H1 (cell line): ENCODE measurements around the gene DPY19L1. TPM values are rescaled to one million over a fixed set of nuclear protein-coding genes. Genes with fewer than 3 reads are reported as not detected.
"Not testable (repeated sequence)": the region's sequence is repeated elsewhere in the genome, so short reads cannot be mapped to it uniquely, and the experiment has no call there.

Source experiments
- CTCF ChIA-PET: fragments of 300-600 bp; sonication (Branson Sonifier 250); formaldehyde crosslinking; loops from one replicate; lab custom pipeline; 2021; ENCODE audit not compliant: partially characterized antibody; lab: Charles Lee
- POLR2A ChIA-PET: fragments of 300-600 bp; sonication (Branson Sonifier 250); formaldehyde crosslinking; loops from one replicate; lab custom pipeline; 2021; ENCODE audit warnings: inconsistent platforms; ENCODE audit not compliant: partially characterized antibody; lab: Charles Lee
- DNase-seq, 2 experiments: peaks; one replicate each; pipeline versions ENCODE4 v3.0.0 to v3.0.0-alpha.2; 2010 to 2022; ENCODE audit warnings: low spot score in 2 of 2, low read depth in 1 of 2, mixed read lengths in 1 of 2
- FAIRE-seq: peaks from 2 replicates; lab custom pipeline; 2011; peaks lifted over from hg19 to GRCh38; lab: Jason Lieb, UNC
- H2AFZ ChIP-seq: 2 replicates; pipeline ENCODE4 v1.8.1; 2012; ENCODE audit warnings: low read length, inconsistent platforms
- H2AK5ac ChIP-seq: 2 replicates; pipeline ENCODE4 v1.6.1; 2013; ENCODE audit warnings: low read depth, low read length
- H2BK120ac ChIP-seq: replicated peaks from 2 replicates; pipeline ENCODE3; 2013; ENCODE audit warnings: low read depth, low read length, inconsistent platforms
- H2BK12ac ChIP-seq: 2 replicates; pipeline ENCODE4 v1.6.1; 2013; ENCODE audit warnings: low read depth, low read length
- H2BK15ac ChIP-seq: 2 replicates; pipeline ENCODE4 v1.6.1; 2013; ENCODE audit warnings: low read length
- H2BK20ac ChIP-seq: 2 replicates; pipeline ENCODE4 v1.6.1; 2013; ENCODE audit warnings: low read length
- H2BK5ac ChIP-seq: 2 replicates; pipeline ENCODE4 v1.6.1; 2013; ENCODE audit warnings: low read depth, low read length
- H3K14ac ChIP-seq: 2 replicates; pipeline ENCODE4 v1.6.1; 2013; ENCODE audit warnings: inconsistent platforms; ENCODE audit not compliant: insufficient read length
- H3K18ac ChIP-seq: 2 replicates; pipeline ENCODE4 v1.6.1; 2013; ENCODE audit warnings: low read length; ENCODE audit errors: extremely low read depth
- H3K23ac ChIP-seq: 2 replicates; pipeline ENCODE4 v1.6.1; 2013; ENCODE audit warnings: inconsistent platforms; ENCODE audit not compliant: insufficient read length
- H3K23me2 ChIP-seq: 2 replicates; pipeline ENCODE4 v1.6.1; 2013; ENCODE audit warnings: low read depth, low read length
- H3K27ac ChIP-seq: 2 replicates; pipeline ENCODE4 v1.6.1; 2011; ENCODE audit warnings: low read depth, low read length, inconsistent platforms
- H3K27me3 ChIP-seq, 4 experiments: replicated peaks in 1 of 4; 1 replicate in 1 of 4; 2 replicates in 3 of 4; pipeline versions ENCODE4 v1.6.1 to v1.8.1; 2011 to 2013; ENCODE audit warnings: low read length in 3 of 4, mild to moderate bottlenecking in 3 of 4, inconsistent platforms in 2 of 4, mixed read lengths in 2 of 4, moderate library complexity in 1 of 4; ENCODE audit not compliant: control insufficient read depth in 3 of 4, insufficient read depth in 3 of 4; ENCODE audit errors: extremely low read depth in 1 of 4
- H3K36me3 ChIP-seq, 4 experiments: 2 replicates each; pipeline versions ENCODE4 v1.6.1 to v1.8.1; 2011 to 2013; ENCODE audit warnings: mild to moderate bottlenecking in 4 of 4, low read length in 3 of 4, moderate library complexity in 2 of 4, control low read depth in 1 of 4, inconsistent platforms in 1 of 4; ENCODE audit not compliant: insufficient read depth in 4 of 4, control insufficient read depth in 2 of 4
- H3K4ac ChIP-seq: replicated peaks from 2 replicates; pipeline ENCODE3; 2013; ENCODE audit warnings: low read length, low read depth, mixed read lengths, inconsistent platforms; ENCODE audit not compliant: insufficient read length
- H3K4me1 ChIP-seq, 4 experiments: replicated peaks in 1 of 4; 1 replicate in 1 of 4; 2 replicates in 3 of 4; pipeline versions ENCODE4 v1.6.1 to v1.8.1; 2011 to 2013; ENCODE audit warnings: low read length in 3 of 4, inconsistent platforms in 2 of 4, mixed read lengths in 1 of 4; ENCODE audit not compliant: insufficient read depth in 4 of 4, control insufficient read depth in 3 of 4
- H3K4me2 ChIP-seq, 2 experiments: 2 replicates each; pipeline versions ENCODE4 v1.6.1 to v1.8.1; 2011 to 2013; ENCODE audit warnings: low read depth in 2 of 2, low read length in 2 of 2, control low read depth in 1 of 2, inconsistent platforms in 1 of 2, mild to moderate bottlenecking in 1 of 2; ENCODE audit not compliant: insufficient read depth in 1 of 2
- H3K4me3 ChIP-seq, 4 experiments: fragments of 200-600, 300-600 bp in 1 of 4; sonication (generic), shearing (Covaris generic), sonication (Bioruptor Twin) in 1 of 4; 2 replicates each; pipeline versions ENCODE4 v1.5.1 to v1.8.1; 2011 to 2016; ENCODE audit warnings: low read length in 4 of 4, low read depth in 3 of 4, control low read depth in 2 of 4, inconsistent platforms in 2 of 4, mild to moderate bottlenecking in 2 of 4, mixed read lengths in 1 of 4, moderate library complexity in 1 of 4; ENCODE audit not compliant: insufficient read depth in 2 of 4; ENCODE audit errors: extremely low read depth in 1 of 4
- H3K56ac ChIP-seq: replicated peaks from 2 replicates; pipeline ENCODE3; 2013; ENCODE audit warnings: low read depth, mild to moderate bottlenecking, mixed read lengths, low read length, inconsistent platforms; ENCODE audit not compliant: insufficient read length
- H3K79me1 ChIP-seq: 2 replicates; pipeline ENCODE4 v1.6.1; 2013; ENCODE audit warnings: low read depth, low read length, control low read depth
- H3K79me2 ChIP-seq, 2 experiments: 2 replicates each; pipeline versions ENCODE4 v1.6.1 to v1.8.1; 2012 to 2013; ENCODE audit warnings: low read length in 2 of 2, mild to moderate bottlenecking in 2 of 2, inconsistent platforms in 1 of 2; ENCODE audit not compliant: insufficient read depth in 2 of 2, control insufficient read depth in 1 of 2
- H3K9ac ChIP-seq, 4 experiments: replicated peaks in 1 of 4; 1 replicate in 1 of 4; 2 replicates in 3 of 4; pipeline versions ENCODE4 v1.6.1 to v1.8.1; 2011 to 2013; ENCODE audit warnings: low read depth in 3 of 4, low read length in 3 of 4, control low read depth in 2 of 4, mild to moderate bottlenecking in 2 of 4, moderate library complexity in 2 of 4, inconsistent platforms in 1 of 4; ENCODE audit errors: extremely low read depth in 1 of 4
- H3K9me3 ChIP-seq, 2 experiments: 2 replicates each; pipeline versions ENCODE4 v1.6.1 to v1.8.1; 2012 to 2013; ENCODE audit warnings: mild to moderate bottlenecking in 2 of 2, moderate library complexity in 2 of 2, control low read depth in 1 of 2, inconsistent platforms in 1 of 2, low read depth in 1 of 2, low read length in 1 of 2, mixed read lengths in 1 of 2; ENCODE audit not compliant: insufficient read depth in 2 of 2
- H4K20me1 ChIP-seq, 2 experiments: replicated peaks in 1 of 2; 2 replicates each; pipeline versions ENCODE3 to v1.8.1; 2011 to 2013; ENCODE audit warnings: inconsistent platforms in 2 of 2, low read length in 2 of 2, mild to moderate bottlenecking in 1 of 2; ENCODE audit not compliant: insufficient read depth in 2 of 2, control insufficient read depth in 1 of 2
- H4K5ac ChIP-seq: 2 replicates; pipeline ENCODE4 v1.6.1; 2013; ENCODE audit warnings: low read length, low read depth, mixed read lengths, inconsistent platforms; ENCODE audit not compliant: insufficient read length
- H4K8ac ChIP-seq: 2 replicates; pipeline ENCODE4 v1.8.0; 2013; ENCODE audit warnings: mild to moderate bottlenecking, moderate library complexity, low read length, inconsistent platforms; ENCODE audit not compliant: insufficient read depth; ENCODE audit errors: extremely low read depth
- H4K91ac ChIP-seq: replicated peaks from 2 replicates; pipeline ENCODE3; 2013; ENCODE audit warnings: low read length, mixed read lengths, inconsistent platforms; ENCODE audit not compliant: insufficient read length
- ASH2L ChIP-seq: fragments of 200-600, 300-600 bp; sonication (generic); IDR thresholded peaks from one replicate; pipeline ENCODE4 v1.7.1; 2017; ENCODE audit warnings: low read length
- ATF2 ChIP-seq: IDR thresholded peaks from 2 replicates; pipeline ENCODE4 v1.6.1; 2012; ENCODE audit warnings: low read length, inconsistent platforms
- KDM4A ChIP-seq: IDR thresholded peaks from one replicate; pipeline ENCODE4 v1.7.1; 2012; ENCODE audit warnings: low read depth, mild to moderate bottlenecking, moderate library complexity, low read length, inconsistent platforms; ENCODE audit not compliant: severe bottlenecking
- POLR2A ChIP-seq, 2 experiments: IDR thresholded peaks; 1 replicate in 1 of 2; 2 replicates in 1 of 2; pipeline ENCODE4 v1.6.1; 2011; ENCODE audit warnings: low read depth in 2 of 2, low read length in 2 of 2, mild to moderate bottlenecking in 2 of 2; ENCODE audit errors: control extremely low read depth in 1 of 2
- RAD21 ChIP-seq, 2 experiments: IDR thresholded peaks in 1 of 2; conservative IDR thresholded peaks in 1 of 2; 2 replicates each; pipeline ENCODE4 v1.6.1; 2011; ENCODE audit warnings: low read depth in 2 of 2, low read length in 2 of 2, improper control_type of control experiment in 1 of 2, inconsistent platforms in 1 of 2, mild to moderate bottlenecking in 1 of 2, moderate library complexity in 1 of 2
- RXRA ChIP-seq: IDR thresholded peaks from 2 replicates; pipeline ENCODE4 v1.6.1; 2011; ENCODE audit warnings: low read depth, mild to moderate bottlenecking, low read length, moderate library complexity; ENCODE audit not compliant: insufficient read depth
- SP1 ChIP-seq: IDR thresholded peaks from 2 replicates; pipeline ENCODE4 v1.6.1; 2011; ENCODE audit warnings: low read depth, low read length
- TAF1 ChIP-seq: IDR thresholded peaks from 2 replicates; pipeline ENCODE4 v1.6.1; 2011; ENCODE audit warnings: mild to moderate bottlenecking, low read depth, low read length
- WGBS, 2 experiments: shearing (Covaris generic) in 1 of 2; methylation state at CpG; one replicate each; pipeline versions ENCODE4 v1.1.6 to v1.1.7; 2013 to 2015; ENCODE audit warnings: low lambda C conversion rate in 2 of 2, mixed read lengths in 2 of 2, inconsistent platforms in 1 of 2, low coverage in 1 of 2, missing lambda C conversion rate in 1 of 2; ENCODE audit not compliant: insufficient replicate concordance in 2 of 2, insufficient coverage in 1 of 2, insufficient read length in 1 of 2; ENCODE audit errors: extremely low coverage in 1 of 2, missing lambda C conversion rate in 1 of 2; 5-methylcytosine and 5-hydroxymethylcytosine counted together
- polyA plus RNA-seq, 7 experiments: library from polyadenylated mRNA; depleted of rRNA in 3 of 7; stranded (reverse) in 5 of 7; unstranded in 2 of 7; fragments of >200 nt in 5 of 7; fragments of 200-250 nt in 2 of 7; gene quantifications; 1 replicate in 5 of 7; 2 replicates in 1 of 7; 4 replicates in 1 of 7; pipeline versions ENCODE4 v1.2.1 to v1.2.3, GENCODE V29; 2011 to 2013; ENCODE audit warnings: missing spikeins in 2 of 7, mixed read lengths in 2 of 7
- total RNA-seq: library from RNA; stranded (reverse); fragmentation: NEBNext Ultra II Directional; extraction: Animal tissue kit (Norgen Biotek cat#: 25700); gene quantifications from 2 replicates; pipeline ENCODE4 v1.2.1, GENCODE V29; 2021
- TF ChIP-seq, protein P1 (sequence below): IDR thresholded peaks from 2 replicates; pipeline ENCODE4 v1.6.1; 2012; ENCODE audit warnings: inconsistent platforms

DPY19L1 gene
- total and polyA plus RNA-seq, 2 of the 8 experiments (the other 6 are each of a cell fraction or from before 2014, with no cell fraction given), result 14.1 to 23.3 TPM

DNA sequence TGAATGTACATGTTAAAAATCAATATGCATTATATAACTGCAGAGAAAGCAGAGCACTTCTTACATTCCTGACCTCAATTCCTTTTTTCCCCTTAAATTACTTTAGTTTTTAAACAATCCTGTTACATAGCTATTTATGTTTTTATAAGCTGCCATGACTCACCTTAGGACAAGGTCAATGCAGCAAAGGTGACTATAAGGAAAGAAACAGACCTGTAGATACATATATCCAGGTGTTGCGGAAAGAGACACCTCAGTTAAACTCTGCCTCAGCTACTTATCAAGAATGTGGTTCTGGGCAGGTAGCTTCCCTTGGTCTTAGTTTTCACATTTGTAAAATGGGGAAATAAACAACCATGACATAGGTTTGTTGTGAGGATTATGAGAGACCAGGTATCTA lies 105.5 kb downstream of the DPY19L1 start (continued):
- TF ChIP-seq, protein P1, sequence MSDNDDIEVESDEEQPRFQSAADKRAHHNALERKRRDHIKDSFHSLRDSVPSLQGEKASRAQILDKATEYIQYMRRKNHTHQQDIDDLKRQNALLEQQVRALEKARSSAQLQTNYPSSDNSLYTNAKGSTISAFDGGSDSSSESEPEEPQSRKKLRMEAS, result no peak
- TF ChIP-seq SP1 (no peak), ATF2 (no peak), KDM4A (no peak), RXRA (no peak), RAD21 (IDR thresholded peaks at IDR 0.05 in 1 of 2, conservative IDR thresholded peaks at IDR 0.05 in 1 of 2; ENCODE audit: low read depth in 2 of 2, low read length in 2 of 2) (no peak), TAF1 (no peak), POLR2A (IDR thresholded peaks at IDR 0.05; ENCODE audit: control extremely low read depth in 1 of 2, low read depth in 2 of 2, low read length in 2 of 2) (no peak), ASH2L (no peak)
- TF ChIP-seq, all 59 proteins: peak for 0

DNA sequence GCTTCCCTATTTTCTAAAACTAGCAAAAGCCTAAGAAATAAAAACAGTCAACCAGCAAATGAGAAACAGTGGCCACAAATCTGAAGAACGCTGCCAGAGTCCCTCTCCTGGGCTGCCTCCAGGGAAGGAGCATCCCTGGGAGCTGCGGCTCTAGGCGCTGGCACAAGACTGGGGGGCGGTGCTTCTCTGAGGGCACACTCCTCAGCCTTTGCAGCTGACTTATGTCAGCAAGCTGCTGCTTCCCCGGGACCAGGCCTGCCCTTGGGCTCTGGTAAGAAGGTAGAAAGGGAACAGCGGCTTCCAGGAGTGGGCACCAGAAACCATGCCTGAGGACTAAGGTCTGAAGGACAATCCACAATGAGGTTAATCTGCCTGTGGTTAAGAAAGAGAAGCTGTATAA lies 107.5 kb downstream of the DPY19L1 start:
- H2BK5ac ChIP-seq, H2BK120ac ChIP-seq, H4K91ac ChIP-seq, H3K23me2 ChIP-seq, H4K5ac ChIP-seq, H3K4me2 ChIP-seq, H3K4ac ChIP-seq, H4K8ac ChIP-seq, H3K9me3 ChIP-seq, H2BK15ac ChIP-seq, H3K9ac ChIP-seq, H3K4me3 ChIP-seq, H3K79me1 ChIP-seq, H3K36me3 ChIP-seq, H4K20me1 ChIP-seq, H3K4me1 ChIP-seq, H3K27ac ChIP-seq, H3K14ac ChIP-seq, H2BK20ac ChIP-seq, FAIRE-seq, H3K18ac ChIP-seq, H2AK5ac ChIP-seq, H3K79me2 ChIP-seq, H2BK12ac ChIP-seq, H3K27me3 ChIP-seq, H2AFZ ChIP-seq, H3K23ac ChIP-seq, DNase-seq, POLR2A ChIA-PET, H3K56ac ChIP-seq: not testable (repeated sequence)
- 86% methylated on average over 6 of the region's 6 CpGs; no CpG with 5 or more reads in 1 of the 2 experiments for WGBS, 2 experiments
- CTCF ChIA-PET, result interaction anchor here (0.7 to 3.6 kb wide), 6 partner anchors 9 to 107 kb away, joined by 3 to 17 read pairs (median 13); no protein-coding TSS in a partner anchor
